GM12875 (cell line): ENCODE data around the gene RSRC1.
"Not testable (repeated sequence)": the region's sequence is repeated elsewhere in the genome, so short reads cannot be mapped to it uniquely, and the experiment has no call there.

Experiments
- H3K4me3 ChIP-seq: one replicate; pipeline ENCODE4 v1.5.1; 2011; ENCODE audit warnings: low read depth, low read length, control low read depth
- TF ChIP-seq, protein P1 (sequence below): IDR thresholded peaks from 2 replicates; pipeline ENCODE4 v1.5.1; 2011; ENCODE audit warnings: low read depth, mild to moderate bottlenecking, control low read depth, inconsistent platforms, low read length, moderate library complexity, borderline replicate concordance; ENCODE audit not compliant: insufficient read depth

RSRC1 gene

DNA sequence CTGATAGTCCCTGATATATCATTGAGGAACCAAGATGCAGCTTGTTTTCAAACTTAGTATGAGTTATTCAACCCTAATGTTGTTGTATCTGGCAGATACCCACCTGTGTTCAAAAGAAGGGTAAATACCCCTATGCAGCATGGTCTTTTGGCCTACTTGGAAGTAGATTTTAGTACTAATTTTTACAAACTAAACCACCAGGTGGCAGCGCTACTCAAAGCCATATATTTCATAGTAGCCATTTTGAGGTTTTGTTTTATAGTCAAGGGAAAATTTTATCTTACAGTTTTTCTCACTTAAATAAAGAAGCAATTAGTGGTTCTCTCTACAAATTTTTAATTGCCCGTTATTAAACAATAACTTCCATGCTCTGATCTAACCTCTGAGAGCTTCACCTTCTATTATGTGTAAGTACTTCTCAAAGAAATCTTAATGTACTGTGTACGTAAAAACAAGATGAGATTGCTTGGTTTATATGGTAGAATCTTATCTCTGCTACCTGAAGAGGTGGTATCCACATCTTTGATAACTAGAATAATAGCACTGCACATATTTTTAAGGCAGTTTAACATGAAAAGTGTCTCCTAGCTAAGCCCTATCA, 429.6 kb downstream of the RSRC1 start:
- no peak overlapping the region for H3K4me3 ChIP-seq
- TF ChIP-seq, protein P1, sequence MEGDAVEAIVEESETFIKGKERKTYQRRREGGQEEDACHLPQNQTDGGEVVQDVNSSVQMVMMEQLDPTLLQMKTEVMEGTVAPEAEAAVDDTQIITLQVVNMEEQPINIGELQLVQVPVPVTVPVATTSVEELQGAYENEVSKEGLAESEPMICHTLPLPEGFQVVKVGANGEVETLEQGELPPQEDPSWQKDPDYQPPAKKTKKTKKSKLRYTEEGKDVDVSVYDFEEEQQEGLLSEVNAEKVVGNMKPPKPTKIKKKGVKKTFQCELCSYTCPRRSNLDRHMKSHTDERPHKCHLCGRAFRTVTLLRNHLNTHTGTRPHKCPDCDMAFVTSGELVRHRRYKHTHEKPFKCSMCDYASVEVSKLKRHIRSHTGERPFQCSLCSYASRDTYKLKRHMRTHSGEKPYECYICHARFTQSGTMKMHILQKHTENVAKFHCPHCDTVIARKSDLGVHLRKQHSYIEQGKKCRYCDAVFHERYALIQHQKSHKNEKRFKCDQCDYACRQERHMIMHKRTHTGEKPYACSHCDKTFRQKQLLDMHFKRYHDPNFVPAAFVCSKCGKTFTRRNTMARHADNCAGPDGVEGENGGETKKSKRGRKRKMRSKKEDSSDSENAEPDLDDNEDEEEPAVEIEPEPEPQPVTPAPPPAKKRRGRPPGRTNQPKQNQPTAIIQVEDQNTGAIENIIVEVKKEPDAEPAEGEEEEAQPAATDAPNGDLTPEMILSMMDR: peak; percentile 37; the same call in 1 of the 2 replicates

DNA sequence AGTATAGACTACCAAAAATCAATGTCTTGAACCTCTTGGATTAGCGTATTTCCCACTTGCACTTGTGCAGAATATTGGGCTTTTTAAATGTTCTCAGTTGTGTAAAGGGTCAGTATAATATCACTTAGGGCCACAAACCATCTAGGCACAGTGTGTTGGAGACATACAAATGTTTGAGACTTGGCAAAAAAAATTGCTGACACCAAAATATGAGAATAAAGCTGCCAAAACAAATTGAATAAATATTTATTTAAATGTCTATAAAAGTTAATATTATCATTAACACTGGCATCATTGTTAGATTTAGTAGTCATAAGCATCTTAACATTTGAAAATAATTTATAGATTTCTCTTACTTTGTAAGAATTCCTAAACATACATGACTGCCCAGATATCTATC, 430.2 kb downstream of the RSRC1 start:
- H3K4me3 ChIP-seq: no peak overlapping the region
- TF ChIP-seq, protein P1: no peak

DNA sequence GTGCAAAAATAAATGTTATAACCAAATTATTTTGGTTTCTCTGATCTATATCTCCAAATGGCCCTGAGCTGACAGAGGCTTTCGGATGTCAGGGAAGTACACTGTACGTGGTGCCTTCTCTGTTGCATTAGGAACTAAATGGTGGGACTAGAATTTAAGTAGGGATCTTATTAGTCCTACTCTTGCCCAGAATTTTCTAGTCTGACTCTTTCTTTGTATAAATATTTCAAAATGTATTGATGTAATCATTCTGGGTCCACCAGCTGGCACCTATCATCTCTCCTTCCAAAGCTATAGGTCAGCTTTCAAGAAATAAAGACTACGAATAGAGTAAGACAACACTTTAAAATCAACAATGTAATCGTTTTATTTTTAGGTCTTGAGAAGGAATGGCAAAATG, 438.8 kb downstream of the RSRC1 start:
- TF ChIP-seq, protein P1: no peak

DNA sequence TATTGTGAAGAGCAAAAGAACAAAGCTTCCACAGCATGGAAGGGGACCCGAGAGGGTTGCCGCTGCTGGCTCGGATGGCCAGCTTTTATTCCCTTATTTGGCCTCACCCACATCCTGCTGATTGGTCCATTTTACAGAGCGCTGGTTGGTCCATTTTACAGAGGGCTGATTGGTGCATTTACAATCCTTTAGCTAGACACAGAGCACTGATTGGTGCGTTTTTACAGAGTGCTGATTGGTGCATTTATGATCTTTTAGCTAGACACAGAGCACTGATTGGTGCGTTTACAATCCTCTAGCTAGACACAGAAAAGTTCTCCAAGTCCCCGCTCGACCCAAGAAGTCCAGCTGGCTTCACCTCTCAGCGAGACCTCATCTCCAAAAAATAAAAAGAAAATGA, 440.0 kb downstream of the RSRC1 start:
- not testable (repeated sequence) for H3K4me3 ChIP-seq

More for the DNA sequence above, 438.8 kb downstream of the RSRC1 start:
- H3K4me3 ChIP-seq: no peak overlapping the region

DNA sequence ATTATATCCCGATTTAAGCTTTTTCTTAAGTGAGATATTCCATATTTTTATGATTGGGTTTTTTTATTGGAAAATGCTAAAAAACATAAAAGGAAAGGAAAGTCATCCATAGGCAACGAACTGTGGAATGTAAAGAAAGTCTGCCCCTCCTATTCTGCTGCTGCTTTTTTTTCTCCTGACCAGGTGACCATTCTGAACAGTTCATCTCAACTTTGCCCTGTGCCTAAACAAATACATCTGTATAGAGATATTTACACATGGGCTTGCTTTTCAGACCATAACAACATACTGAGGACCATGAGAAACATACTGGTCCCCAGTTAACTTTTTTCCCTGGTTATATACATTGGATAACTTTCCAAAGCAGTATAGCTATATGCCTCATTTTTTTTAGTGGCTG, 442.2 kb downstream of the RSRC1 start:
- TF ChIP-seq, protein P1: no peak
- H3K4me3 ChIP-seq: no peak overlapping the region

DNA sequence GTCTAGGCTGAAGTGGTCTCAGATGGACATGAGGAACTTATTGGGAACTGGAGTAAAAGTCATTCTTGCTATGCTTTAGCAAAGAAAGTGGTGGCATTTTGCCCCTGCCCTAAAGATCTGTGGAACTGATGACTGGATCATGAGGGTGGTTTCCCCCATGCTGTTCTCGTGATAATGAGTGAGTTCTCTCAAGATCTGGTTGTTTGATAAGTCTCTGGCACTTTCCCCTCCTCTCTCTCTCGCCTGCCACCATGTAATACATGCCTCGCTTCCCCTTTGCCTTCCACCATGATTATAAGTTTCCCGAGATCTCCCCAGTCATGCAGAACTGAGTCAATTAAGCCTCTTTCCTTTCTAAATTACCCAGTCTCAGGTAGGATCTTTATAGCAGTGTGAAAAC, 449.6 kb downstream of the RSRC1 start:
- TF ChIP-seq, protein P1: no peak
- no peak overlapping the region for H3K4me3 ChIP-seq

DNA sequence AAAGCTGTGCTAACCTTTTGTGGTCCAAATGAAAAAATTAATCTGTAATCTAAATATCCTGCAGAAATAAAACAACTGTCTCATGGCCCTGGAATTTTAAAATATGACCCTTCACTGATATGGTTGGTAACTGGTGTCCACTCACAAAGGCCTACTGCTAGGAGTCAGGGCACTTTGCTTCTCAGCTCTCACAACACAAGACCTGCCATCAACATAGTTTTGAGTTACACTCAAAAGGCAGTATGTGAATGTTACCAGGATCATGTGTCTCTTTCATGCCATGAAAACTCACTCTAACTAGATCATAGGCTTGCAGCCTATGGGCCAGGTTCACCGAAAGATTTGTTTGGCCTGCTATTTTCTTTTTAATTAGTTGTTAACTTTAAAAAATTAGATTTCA, 451.1 kb downstream of the RSRC1 start:
- no peak overlapping the region for H3K4me3 ChIP-seq
- TF ChIP-seq, protein P1: no peak

DNA sequence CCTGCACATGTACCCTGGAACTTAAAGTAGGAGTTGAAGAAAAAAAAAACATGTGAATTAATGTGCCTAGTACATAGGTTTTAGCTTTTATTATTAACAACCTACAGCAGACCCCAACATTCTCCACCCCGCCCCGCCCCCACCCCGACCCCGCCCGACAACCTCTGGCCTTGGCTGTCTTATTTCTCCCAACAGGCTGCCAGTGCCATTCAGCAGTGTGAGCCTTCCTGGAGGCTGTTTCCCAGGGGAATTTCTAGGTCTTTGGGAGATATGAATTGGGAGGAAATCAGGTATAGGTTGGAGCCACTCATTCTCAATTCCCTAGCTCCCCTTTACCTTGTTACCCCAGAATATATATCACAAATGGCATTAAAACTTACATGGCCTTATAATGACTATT, 452.8 kb downstream of the RSRC1 start:
- TF ChIP-seq, protein P1: no peak
- H3K4me3 ChIP-seq: no peak overlapping the region
